Endodermal cell (in vitro differentiated cells): Measurements from ENCODE around the gene MINDY4. TPM values are rescaled to one million over a fixed set of nuclear protein-coding genes. Genes with fewer than 3 reads are reported as not detected.

Source experiments
- DNase-seq: peaks from one replicate; pipeline ENCODE4 v3.0.0-alpha.2; 2017
- H3K27ac ChIP-seq: 2 replicates; pipeline ENCODE4 v1.5.1; 2013; ENCODE audit warnings: mild to moderate bottlenecking, low read depth, low read length, moderate library complexity
- H3K27me3 ChIP-seq: 2 replicates; pipeline ENCODE4 v1.6.1; 2013; ENCODE audit warnings: mild to moderate bottlenecking, low read length, moderate library complexity; ENCODE audit not compliant: insufficient read depth, control insufficient read depth, poor library complexity, severe bottlenecking
- H3K36me3 ChIP-seq: 2 replicates; pipeline ENCODE4 v1.7.0; 2013; ENCODE audit warnings: mild to moderate bottlenecking, low read length, moderate library complexity; ENCODE audit not compliant: control insufficient read depth, insufficient read depth
- H3K4me1 ChIP-seq: one replicate; pipeline ENCODE4 v1.7.0; 2013; ENCODE audit warnings: low read length; ENCODE audit not compliant: control insufficient read depth, insufficient read depth
- H3K4me3 ChIP-seq: 2 replicates; pipeline ENCODE4 v1.5.1; 2013; ENCODE audit warnings: mild to moderate bottlenecking, low read length, moderate library complexity
- H3K9ac ChIP-seq: 2 replicates; pipeline ENCODE4 v1.6.1; 2013; ENCODE audit warnings: mild to moderate bottlenecking, low read length, moderate library complexity; ENCODE audit not compliant: poor library complexity, severe bottlenecking; ENCODE audit errors: extremely low read depth
- H3K9me3 ChIP-seq: 2 replicates; pipeline ENCODE4 v1.6.1; 2013; ENCODE audit warnings: mild to moderate bottlenecking, low read length, moderate library complexity; ENCODE audit not compliant: control insufficient read depth
- H3K27ac Mint-ChIP-seq: 2 replicates; pipeline ENCODE4 v1.8.0; 2020; ENCODE audit warnings: mixed read lengths
- H3K27me3 Mint-ChIP-seq: 2 replicates; pipeline ENCODE4 v1.8.0; 2021; ENCODE audit warnings: mild to moderate bottlenecking, mixed read lengths; ENCODE audit not compliant: insufficient read depth
- H3K36me3 Mint-ChIP-seq: 2 replicates; pipeline ENCODE4 v1.8.0; 2020; ENCODE audit warnings: low read depth, mixed read lengths
- H3K4me1 Mint-ChIP-seq: 2 replicates; pipeline ENCODE4 v1.8.0; 2020; ENCODE audit warnings: mixed read lengths
- H3K4me3 Mint-ChIP-seq: 2 replicates; pipeline ENCODE4 v1.8.0; 2020; ENCODE audit warnings: mild to moderate bottlenecking, moderate library complexity, mixed read lengths
- H3K9me3 Mint-ChIP-seq: 2 replicates; pipeline ENCODE4 v1.8.0; 2020; ENCODE audit warnings: mild to moderate bottlenecking, mixed read lengths
- WGBS, 2 experiments: methylation state at CpG; one replicate each; pipeline versions ENCODE4 v1.1.5 to v1.1.7; 2013; ENCODE audit warnings: missing lambda C conversion rate in 2 of 2, mixed read lengths in 1 of 2; ENCODE audit not compliant: insufficient coverage in 1 of 2, insufficient read length in 1 of 2; 5-methylcytosine and 5-hydroxymethylcytosine counted together
- total RNA-seq, 2 donors: library from RNA; stranded (reverse); fragmentation: NEBNext Ultra II Directional in 1 of 2; extraction: Animal tissue kit (Norgen Biotek cat#: 25700) in 1 of 2; gene quantifications; 2 replicates in 1 of 2; 3 replicates in 1 of 2; pipeline ENCODE4 v1.2.1, GENCODE V29; 2021
- TF ChIP-seq, protein P1 (sequence below): fragments of 200-600 bp; sonication (generic); conservative IDR thresholded peaks from 2 replicates; pipeline ENCODE4 v1.5.0; 2021; ENCODE audit warnings: antibody characterized with exemption, mild to moderate bottlenecking

MINDY4 gene
- total RNA-seq, 2 donors from 2014 or later = 7.2 to 8.1 TPM

DNA sequence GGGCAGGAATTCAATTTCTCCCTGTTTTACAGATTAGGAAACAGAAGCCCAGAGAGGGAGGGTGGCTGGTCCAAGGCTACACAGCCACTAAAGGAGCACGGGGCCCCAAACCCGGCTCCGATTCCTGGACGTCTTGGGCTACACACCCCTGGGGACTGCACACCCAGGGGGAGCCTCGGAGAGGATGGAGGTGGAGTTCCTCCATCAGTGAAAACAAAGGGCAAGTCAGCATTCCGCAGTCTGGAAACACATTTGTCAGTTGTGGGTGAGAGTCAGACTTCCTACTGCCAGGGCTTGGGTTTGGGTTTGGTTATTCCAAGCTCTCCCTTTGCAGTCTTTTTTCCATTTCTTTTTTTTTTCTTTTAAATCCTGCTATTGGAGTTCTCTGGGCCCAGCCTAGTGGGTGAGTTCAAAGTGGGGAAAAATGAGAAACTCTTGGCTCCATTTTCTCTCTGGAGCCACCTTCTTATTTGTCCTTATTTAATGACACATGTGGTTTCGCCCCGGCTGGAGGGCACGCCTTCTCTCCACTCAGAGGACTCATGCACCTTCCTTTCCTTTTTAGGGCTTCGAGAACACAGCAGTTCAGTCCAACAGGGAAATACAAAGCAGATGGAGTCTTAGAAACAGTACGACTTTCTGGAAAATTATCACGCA lies 80.6 kb downstream of the MINDY4 start:
- H3K27me3 Mint-ChIP-seq = no peaks in the 10 kb centered on the region
- no peak for DNase-seq
- no peaks in the 10 kb centered on the region for H3K9me3 Mint-ChIP-seq
- no peak overlapping the region for H3K4me3 Mint-ChIP-seq
- Histone ChIP-seq H3K4me1 (peaks cover 11% of the 10 kb centered on the region), H3K36me3 (no peaks in the 10 kb centered on the region), H3K27ac (peak overlapping the region; percentile 22), H3K9ac (no peak overlapping the region), H3K4me3 (no peak overlapping the region), H3K27me3 (no peaks in the 10 kb centered on the region), H3K9me3 (no peaks in the 10 kb centered on the region)
- H3K27ac Mint-ChIP-seq = no peak overlapping the region
- H3K36me3 Mint-ChIP-seq = peaks cover 3% of the 10 kb centered on the region
- 86 to 92% methylated on average over 12 of the region's 12 CpGs for WGBS, 2 experiments
- peaks cover 20% of the 10 kb centered on the region for H3K4me1 Mint-ChIP-seq
- TF ChIP-seq, protein P1, sequence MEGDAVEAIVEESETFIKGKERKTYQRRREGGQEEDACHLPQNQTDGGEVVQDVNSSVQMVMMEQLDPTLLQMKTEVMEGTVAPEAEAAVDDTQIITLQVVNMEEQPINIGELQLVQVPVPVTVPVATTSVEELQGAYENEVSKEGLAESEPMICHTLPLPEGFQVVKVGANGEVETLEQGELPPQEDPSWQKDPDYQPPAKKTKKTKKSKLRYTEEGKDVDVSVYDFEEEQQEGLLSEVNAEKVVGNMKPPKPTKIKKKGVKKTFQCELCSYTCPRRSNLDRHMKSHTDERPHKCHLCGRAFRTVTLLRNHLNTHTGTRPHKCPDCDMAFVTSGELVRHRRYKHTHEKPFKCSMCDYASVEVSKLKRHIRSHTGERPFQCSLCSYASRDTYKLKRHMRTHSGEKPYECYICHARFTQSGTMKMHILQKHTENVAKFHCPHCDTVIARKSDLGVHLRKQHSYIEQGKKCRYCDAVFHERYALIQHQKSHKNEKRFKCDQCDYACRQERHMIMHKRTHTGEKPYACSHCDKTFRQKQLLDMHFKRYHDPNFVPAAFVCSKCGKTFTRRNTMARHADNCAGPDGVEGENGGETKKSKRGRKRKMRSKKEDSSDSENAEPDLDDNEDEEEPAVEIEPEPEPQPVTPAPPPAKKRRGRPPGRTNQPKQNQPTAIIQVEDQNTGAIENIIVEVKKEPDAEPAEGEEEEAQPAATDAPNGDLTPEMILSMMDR = no peak

DNA sequence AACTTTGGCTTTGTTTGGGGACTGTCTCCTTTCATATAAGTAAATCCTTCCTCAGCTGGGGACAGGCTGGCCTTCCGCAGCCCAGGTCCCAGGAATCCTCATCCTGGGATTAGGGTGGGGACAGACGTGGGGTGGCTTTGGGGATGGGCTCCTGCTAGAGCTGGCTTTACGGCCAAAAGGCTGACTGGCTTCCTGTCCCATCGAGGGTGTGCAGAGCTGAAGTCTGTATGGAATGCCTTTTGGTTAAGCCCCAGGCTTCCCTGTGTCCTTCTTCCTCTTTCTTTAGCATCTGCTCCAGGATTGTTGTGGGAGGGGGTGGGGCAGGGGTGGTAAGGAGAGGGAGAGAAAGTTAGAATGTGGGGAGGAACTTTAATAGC lies 81.1 kb downstream of the MINDY4 start:
- H3K27me3 Mint-ChIP-seq = no peaks in the 10 kb centered on the region
- peaks cover 3% of the 10 kb centered on the region for H3K36me3 Mint-ChIP-seq
- H3K4me3 ChIP-seq = no peak overlapping the region
- H3K4me1 ChIP-seq = peaks cover 11% of the 10 kb centered on the region
- TF ChIP-seq, protein P1 = no peak
- peaks cover 20% of the 10 kb centered on the region for H3K4me1 Mint-ChIP-seq
- H3K27ac Mint-ChIP-seq = no peak overlapping the region
- DNase-seq = no peak
- H3K36me3 ChIP-seq = no peaks in the 10 kb centered on the region
- no peaks in the 10 kb centered on the region for H3K9me3 Mint-ChIP-seq
- H3K27me3 ChIP-seq = no peaks in the 10 kb centered on the region
- H3K4me3 Mint-ChIP-seq = no peak overlapping the region
- no peak overlapping the region for H3K9ac ChIP-seq
- 88% methylated on average over 4 of the region's 4 CpGs; no CpG with 5 or more reads in 1 of the 2 experiments for WGBS, 2 experiments
- peak overlapping the region; percentile 22 for H3K27ac ChIP-seq
- H3K9me3 ChIP-seq = no peaks in the 10 kb centered on the region

DNA sequence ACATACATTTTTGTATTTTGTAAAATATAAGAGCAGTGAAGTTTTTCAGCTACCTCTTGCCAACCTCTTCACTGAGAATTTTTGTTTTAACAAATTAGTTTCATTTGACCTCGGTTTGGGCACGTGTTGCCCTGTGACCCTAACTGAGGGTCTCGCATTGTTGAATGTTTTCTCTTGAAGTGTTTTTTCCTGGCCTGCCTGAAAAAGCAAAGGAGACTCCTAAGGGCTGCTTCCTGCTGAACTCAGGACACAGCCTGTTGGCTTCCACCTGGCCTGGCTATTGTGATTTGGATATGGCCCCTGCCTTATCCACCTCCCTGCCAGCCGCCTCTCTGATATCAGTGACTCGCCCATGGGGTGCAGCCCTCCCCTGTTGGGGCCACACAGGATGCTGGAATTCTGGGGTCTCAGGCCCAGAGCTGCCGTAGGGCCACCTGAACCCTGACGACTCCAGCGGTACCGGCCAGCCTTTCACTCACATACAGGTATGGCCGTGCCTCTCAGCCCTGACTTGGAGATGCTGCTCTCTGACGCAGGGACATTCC lies 81.6 kb downstream of the MINDY4 start:
- Mint-ChIP-seq H3K4me1 (peaks cover 20% of the 10 kb centered on the region), H3K36me3 (peaks cover 3% of the 10 kb centered on the region), H3K27ac (no peak overlapping the region), H3K4me3 (no peak overlapping the region), H3K27me3 (no peaks in the 10 kb centered on the region), H3K9me3 (no peaks in the 10 kb centered on the region)
- DNase-seq = no peak
- Histone ChIP-seq H3K9me3 (no peaks in the 10 kb centered on the region), H3K27ac (no peak overlapping the region), H3K36me3 (no peaks in the 10 kb centered on the region), H3K4me3 (no peak overlapping the region), H3K4me1 (peaks cover 11% of the 10 kb centered on the region), H3K27me3 (no peaks in the 10 kb centered on the region), H3K9ac (no peak overlapping the region)
- TF ChIP-seq, protein P1 = no peak
- WGBS, 2 experiments = 89 to 90% methylated on average over 8 to 11 of the region's 11 CpGs
